HG02938 (cell line): ENCODE measurements around the gene RHBG.
"Not testable (repeated sequence)": the region's sequence is repeated elsewhere in the genome, so short reads cannot be mapped to it uniquely, and the experiment has no call there.

Experiments
- ATAC-seq: cut with Tn5 transposase; IDR thresholded peaks from one replicate; pipeline ENCODE4 v1.9.1; 2021; ENCODE audit warnings: mild to moderate bottlenecking, moderate library complexity; ENCODE audit not compliant: unreplicated experiment

RHBG gene

DNA sequence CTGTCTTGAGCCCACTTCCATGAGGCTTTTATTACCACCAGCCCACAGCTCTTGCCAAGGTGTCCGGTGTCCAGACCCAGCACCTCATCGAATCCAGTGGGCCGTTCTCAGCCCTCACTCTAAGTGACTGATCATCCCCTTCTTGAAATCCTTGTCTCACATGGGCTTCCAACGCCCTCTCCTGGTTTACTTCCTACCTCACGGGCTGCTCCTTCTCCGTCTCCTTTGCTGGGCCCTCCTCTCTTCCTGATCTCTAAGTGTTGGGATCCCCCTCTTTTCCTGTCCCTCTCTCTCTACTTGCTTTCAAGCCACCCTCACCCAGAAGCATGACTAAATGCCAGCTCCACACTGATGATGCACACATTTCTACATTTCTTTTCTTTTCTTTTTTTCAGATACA lies 9.0 kb upstream of the RHBG start:
- ATAC-seq: no peak

DNA sequence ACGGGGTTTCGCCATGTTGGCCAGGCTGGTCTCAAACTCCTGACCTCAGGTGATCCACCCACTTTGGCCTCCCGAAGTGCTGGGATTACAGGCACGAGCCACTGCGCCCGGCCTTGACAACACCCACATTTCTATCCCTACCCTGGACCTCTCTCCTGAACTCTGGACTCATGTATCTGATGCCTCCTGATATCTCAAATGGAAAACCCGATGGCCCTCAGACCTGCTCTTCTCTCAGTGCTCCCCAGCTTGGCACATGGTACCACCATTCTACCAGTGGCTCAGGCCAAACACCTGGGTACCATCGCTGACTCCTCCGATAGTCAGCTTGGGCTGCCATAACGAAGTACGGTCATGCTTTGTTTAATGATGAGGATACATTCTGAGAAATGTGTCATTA lies 8.5 kb upstream of the RHBG start:
- ATAC-seq: no peak

- ATAC-seq: no peak
These were observed 3.3 kb upstream of the RHBG start for GRCh38 chr1:156365754-156366153.

DNA sequence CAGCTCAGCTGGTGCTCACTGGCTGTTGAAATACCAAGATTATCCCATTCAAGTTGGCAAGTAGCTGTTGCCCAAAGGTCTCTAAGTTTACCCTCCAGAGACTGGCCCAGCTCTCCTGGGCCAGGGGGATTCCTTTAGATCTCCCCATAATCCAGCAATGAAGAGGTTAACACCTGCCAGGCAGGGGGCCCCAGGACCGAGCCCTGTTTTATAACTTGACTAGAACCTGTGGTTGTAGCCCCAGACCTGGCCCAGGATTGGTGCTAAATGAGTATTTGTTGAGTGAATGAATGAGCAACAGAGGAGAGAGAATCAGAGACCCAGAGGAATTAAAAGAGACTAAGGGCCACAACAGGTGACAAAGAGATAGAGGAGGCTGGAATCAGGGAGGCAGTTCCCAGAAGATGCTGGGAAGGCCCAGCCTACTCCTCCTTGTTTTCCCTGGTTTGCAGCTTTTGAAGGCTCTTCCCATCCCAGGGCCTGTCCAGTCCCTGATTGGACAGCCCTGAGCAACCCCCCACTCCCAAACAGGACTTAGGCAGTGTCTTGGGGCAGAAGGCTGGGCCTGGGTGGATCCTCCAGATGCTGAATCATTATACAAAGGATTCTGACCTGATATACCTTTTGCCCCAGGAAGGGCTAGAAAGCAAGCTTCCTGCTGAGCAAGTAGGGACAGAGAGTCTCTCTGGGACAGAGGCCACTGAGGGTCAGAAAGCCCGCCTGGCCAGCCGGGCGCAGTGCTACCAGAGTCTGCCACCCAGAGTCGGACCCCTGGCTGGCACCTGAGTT lies 2.4 kb upstream of the RHBG start:
- no peak for ATAC-seq

DNA sequence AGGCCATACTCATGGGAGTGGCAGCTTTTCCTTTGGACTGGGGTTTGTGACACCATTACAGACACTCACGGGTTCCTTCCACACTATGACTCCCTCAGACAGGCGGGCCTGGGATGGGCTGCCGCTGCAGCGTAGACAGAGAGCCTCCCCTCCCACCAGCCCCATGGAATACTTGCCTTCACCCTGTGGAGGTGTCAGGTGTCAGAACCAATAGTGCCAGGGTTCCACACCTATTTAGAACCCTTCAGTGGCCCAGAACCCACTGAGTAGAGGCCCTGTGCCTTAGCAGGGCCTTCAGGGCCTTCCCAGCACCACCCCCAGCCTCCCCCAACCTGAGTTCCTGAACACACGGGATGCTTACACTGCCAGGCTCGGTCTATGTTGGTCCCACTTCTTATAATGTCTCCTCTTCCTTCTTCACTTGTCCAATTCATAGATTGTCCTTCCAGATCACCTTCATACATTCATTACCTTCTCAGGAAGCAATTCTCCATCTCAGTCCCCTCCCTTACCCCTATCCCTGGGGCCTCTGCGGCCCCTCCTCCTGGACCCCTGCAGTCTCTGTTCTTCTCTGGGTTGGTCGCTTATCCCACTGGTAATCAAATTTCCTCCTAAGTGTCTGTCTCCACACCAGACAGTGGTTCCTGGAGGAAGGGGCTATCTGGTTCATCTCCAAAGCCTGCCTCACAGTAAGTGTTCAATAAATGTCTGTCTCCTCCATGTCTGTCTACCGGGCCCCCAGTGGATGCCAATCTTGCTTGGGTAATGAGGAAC lies 1.4 kb upstream of the RHBG start:
- no peak for ATAC-seq

GRCh38 chr1:156368157-156368658 lies 803 bp upstream of the RHBG start:
- ATAC-seq: no peak

DNA sequence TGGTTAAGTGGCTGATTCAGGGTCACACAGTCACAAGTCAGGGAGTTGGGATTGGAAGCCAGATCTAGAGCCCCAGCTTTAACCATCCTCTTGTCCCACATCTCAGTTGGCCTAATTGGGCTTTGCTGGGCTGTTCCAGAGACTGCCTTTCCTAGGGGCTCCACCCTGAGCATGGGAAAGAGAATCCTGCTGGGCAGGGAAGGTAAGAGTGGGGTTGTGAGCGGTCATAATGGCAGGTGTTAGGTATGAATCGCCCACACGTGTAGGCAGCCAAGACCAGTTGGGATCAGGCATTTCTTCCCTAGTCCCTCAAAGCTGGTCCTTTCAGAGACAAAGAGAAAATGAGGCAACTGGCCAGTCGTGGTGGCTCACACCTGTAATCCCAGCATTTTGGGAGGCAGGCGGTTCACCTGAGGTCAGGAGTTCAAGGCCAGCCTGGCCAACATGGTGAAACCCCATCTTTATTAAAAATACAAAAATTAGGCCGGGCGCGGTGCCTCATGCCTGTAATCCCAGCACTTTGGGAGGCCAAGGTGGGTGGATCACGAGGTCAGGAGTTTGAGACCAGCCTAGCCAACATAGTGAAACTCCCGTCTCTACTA lies 775 bp downstream of the RHBG start:
- not testable (repeated sequence) for ATAC-seq

GRCh38 chr1:156371553-156372264 lies 2.7 kb downstream of the RHBG start:
- no peak for ATAC-seq

DNA sequence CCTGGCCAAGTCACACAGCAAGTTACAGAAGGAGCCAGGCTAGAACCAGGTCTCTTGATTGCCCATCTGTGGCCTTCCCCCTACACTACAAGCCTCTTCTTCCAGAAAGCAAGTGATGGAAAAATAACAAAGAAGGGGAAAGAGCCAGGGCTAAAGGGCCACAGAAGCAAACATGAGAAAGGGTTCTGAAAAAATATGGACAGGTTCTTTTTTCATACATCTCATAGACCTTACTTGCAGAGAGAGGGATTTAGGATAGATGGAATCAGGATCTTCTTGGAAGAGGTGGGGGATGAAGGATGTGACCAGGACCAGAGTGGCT lies 3.2 kb downstream of the RHBG start:
- ATAC-seq: no peak

GRCh38 chr1:156372876-156373275 lies 3.9 kb downstream of the RHBG start:
- no peak for ATAC-seq

DNA sequence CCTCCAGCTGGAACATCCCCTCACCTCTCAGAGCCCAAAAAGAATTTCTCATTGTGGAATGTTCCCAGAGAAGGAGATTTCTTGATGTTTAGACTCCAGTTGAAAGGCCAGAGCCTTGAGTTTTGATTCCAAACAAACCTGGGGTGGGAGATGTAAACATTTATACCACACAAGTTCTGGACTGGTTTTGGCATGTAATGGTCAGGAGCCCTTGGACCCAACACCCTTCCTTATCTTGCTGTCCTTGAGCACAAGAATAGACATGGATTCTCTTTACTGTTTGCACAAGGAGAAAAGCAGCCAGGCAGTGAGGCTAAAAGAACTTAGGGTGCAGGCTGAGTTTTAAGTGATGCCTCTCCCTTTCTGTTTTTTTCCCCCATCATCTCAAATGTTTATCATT lies 4.5 kb downstream of the RHBG start:
- no peak for ATAC-seq

GRCh38 chr1:156376146-156376545 lies 7.1 kb downstream of the RHBG start:
- ATAC-seq: no peak

DNA sequence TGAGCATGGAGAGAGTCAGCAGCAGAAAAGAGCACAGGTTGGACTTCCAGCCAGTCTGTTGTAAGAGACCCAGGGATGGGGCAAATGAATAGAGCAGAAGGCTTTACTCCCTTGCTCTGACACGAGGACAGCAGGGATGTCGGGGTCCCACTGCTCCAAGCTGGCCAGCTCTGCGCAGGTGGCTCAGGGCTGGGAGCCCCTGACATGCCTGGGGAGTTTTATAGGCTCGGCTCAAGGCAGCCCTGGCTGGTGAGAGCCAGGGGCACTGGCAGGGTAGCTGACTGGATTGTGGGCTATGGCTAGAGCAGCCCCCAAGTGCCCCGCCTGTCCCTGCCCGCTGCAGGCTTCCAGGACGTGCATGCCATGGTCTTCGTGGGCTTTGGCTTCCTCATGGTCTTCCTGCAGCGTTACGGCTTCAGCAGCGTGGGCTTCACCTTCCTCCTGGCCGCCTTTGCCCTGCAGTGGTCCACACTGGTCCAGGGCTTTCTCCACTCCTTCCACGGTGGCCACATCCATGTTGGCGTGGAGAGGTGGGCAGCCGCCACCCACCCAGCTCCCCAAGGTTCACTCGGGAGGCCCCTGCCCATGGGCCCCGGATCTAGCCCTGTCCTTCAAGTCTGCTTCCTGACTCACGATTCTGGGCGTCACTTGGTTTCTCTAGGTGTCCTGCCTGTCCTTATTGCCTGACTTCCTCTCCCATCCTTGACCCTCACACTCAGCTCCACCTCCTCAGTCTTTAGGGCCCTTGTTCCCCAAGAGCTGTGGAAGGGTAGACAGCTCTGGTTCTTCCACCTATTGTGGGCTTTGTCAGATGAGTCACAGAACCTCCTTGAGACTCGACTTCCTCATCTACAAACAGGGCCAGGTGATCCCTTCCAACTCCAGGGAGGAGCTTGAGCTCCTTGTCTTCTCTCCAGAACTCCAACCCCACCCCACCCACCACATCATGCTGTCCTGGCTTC lies 8.2 kb downstream of the RHBG start:
- no peak for ATAC-seq

DNA sequence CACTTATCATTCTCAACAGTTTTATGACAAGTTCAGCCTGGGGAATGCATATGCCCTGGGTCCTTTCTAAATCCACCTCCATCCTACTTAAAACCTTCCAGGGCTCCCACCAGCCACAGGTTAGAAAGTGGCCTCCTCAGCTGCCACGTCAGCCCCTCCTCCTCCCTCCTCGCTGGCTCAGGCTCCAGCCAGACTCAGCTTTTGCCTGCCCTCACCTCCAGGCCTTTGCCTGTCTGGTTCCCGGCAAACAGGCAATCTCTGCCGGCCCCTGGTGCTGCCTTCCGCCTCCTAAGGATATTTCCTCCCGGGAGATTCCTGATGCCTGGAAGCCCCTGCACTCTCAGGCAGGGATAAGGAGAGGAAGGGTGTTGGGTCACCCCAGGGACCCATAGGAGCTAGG lies 9.5 kb downstream of the RHBG start:
- ATAC-seq: no peak

DNA sequence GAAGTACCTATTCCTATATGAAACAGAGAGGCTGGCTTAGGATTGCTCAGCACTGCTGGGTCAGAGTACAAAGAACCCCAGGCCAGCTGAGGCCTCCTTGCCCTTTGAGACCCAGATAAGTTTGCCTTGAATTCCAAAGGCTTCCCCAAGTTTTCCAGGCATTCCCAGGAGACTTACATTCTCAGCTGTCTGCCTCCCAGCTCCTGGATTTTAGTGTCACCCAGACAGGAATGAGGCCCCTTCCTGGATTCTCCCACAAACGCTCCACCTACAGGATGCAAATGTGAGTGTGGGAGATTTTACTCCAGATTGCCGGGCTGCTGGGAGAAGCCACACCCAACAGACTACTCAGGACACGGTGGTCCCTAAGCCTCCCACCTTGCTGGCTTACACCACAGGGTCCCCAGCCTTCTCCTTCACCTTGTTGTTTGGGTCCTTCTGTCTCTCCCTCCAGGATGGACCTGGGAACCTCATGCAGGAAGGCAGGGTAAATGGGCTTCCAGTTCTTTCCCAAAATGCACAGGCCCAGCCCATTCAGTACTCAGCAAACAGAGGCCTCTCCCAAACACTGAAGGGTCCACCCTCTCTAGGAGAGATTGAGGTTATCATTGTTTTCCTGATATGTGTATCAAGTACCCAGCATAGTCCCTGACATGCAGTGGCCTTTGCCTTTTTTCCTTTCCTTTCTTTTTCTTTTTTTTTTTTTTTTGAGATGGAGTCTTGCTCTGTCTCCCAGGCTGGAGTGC lies 10.6 kb downstream of the RHBG start:
- no peak for ATAC-seq

DNA sequence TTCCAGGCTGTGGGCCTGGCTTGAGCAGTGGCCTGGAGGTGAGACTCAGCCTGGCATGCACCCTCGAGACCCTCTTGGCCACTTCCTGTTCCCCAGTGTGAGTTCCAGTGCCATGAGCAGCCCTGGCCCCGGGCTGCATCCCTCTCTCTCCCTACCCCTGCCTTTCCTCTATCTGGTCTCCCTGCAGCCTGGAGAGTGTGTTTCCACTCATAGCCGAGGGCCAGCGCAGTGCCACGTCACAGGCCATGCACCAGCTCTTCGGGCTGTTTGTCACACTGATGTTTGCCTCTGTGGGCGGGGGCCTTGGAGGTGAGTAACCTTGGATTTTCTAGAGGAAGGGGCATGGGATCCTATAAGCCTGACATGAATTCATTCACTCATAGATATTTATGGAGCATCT lies 13.6 kb downstream of the RHBG start:
- ATAC-seq: no peak

GRCh38 chr1:156383023-156383422 lies 14.0 kb downstream of the RHBG start:
- ATAC-seq: no peak

DNA sequence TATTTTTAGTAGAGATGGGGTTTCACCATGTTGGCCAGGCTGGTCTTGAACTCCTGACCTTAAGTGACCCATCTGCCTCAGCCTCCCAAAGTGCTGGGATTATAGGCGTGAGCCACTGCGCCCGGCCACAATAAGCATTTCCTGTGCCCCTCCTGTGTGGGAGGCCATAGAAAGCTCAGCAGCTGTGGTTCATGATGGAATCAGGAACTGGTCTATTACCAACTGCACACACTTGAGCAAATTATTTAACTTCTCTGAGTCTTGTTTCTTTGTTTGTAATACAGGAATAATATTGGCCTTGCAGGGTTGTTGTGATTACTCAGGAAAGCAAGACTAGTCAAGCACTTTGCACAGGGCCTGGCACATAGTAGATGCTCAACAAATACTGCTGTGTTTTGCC lies 15.0 kb downstream of the RHBG start:
- ATAC-seq: no peak

DNA sequence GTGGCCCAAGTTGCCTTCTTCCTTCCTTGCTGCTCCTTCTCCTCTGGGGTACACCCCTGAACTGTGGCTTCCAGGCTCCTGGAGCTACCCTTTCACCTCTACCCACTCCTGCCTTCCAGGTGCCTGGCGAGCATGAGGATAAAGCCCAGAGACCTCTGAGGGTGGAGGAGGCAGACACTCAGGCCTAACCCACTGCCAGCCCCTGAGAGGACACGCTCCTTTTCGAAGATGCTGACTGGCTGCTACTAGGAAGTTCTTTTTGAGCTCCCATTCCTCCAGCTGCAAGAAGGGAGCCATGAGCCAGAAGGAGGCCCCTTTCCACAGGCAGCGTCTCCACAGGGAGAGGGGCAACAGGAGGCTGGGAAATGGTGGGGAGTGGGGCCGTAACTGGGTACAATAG lies 15.6 kb downstream of the RHBG start:
- ATAC-seq: no peak
